H9 (cell line): ENCODE results near the gene DNAJB2. TPM values are rescaled to one million over a fixed set of nuclear protein-coding genes. Genes with fewer than 3 reads are reported as not detected.
A peak's percentile ranks its signal among the peaks of the same experiment; 100 is the strongest.

ENCODE experiments used
- DNase-seq: peaks from one replicate; pipeline ENCODE4 v3.0.0-alpha.2; 2017
- H2AFZ ChIP-seq: one replicate; pipeline ENCODE4 v1.6.1; 2013; ENCODE audit warnings: mild to moderate bottlenecking, low read length, control low read depth, moderate library complexity
- H2AK5ac ChIP-seq: 2 replicates; pipeline ENCODE4 v1.6.1; 2013; ENCODE audit warnings: low read length, control low read depth, mixed read lengths; ENCODE audit not compliant: insufficient read length
- H2BK120ac ChIP-seq: one replicate; pipeline ENCODE4 v1.6.1; 2013; ENCODE audit warnings: low read depth, mild to moderate bottlenecking, low read length, control low read depth, inconsistent platforms; ENCODE audit not compliant: poor library complexity, severe bottlenecking
- H2BK12ac ChIP-seq: 2 replicates; pipeline ENCODE4 v1.6.1; 2013; ENCODE audit warnings: low read length, control low read depth, mixed read lengths, low read depth; ENCODE audit not compliant: insufficient read length
- H2BK15ac ChIP-seq: 2 replicates; pipeline ENCODE4 v1.6.1; 2013; ENCODE audit warnings: low read depth, low read length, control low read depth
- H2BK20ac ChIP-seq: one replicate; pipeline ENCODE4 v1.6.1; 2013; ENCODE audit warnings: low read depth, mild to moderate bottlenecking, low read length, control low read depth, inconsistent platforms; ENCODE audit not compliant: poor library complexity, severe bottlenecking
- H2BK5ac ChIP-seq: 2 replicates; pipeline ENCODE4 v1.6.1; 2013; ENCODE audit warnings: low read length, control low read depth, mixed read lengths; ENCODE audit not compliant: insufficient read length
- H3K14ac ChIP-seq: 2 replicates; pipeline ENCODE4 v1.6.1; 2013; ENCODE audit warnings: low read length, control low read depth; ENCODE audit not compliant: insufficient read depth
- H3K18ac ChIP-seq: 2 replicates; pipeline ENCODE4 v1.6.1; 2013; ENCODE audit warnings: low read depth, mild to moderate bottlenecking, mixed read lengths, low read length, control low read depth; ENCODE audit not compliant: insufficient read length
- H3K23ac ChIP-seq: 2 replicates; pipeline ENCODE4 v1.6.1; 2013; ENCODE audit warnings: low read length, control low read depth, mixed read lengths, low read depth; ENCODE audit not compliant: insufficient read length
- H3K23me2 ChIP-seq: 2 replicates; pipeline ENCODE4 v1.6.1; 2013; ENCODE audit warnings: low read depth, mild to moderate bottlenecking, mixed read lengths, low read length, control low read depth; ENCODE audit not compliant: insufficient read length, poor library complexity, severe bottlenecking
- H3K27ac ChIP-seq: 2 replicates; pipeline ENCODE4 v1.5.1; 2013; ENCODE audit warnings: low read length, control low read depth, mixed read lengths, low read depth; ENCODE audit not compliant: insufficient read length
- H3K27me3 ChIP-seq: 2 replicates; pipeline ENCODE4 v1.6.1; 2013; ENCODE audit warnings: low read length, control low read depth, inconsistent platforms; ENCODE audit not compliant: insufficient read depth
- H3K4ac ChIP-seq: 2 replicates; pipeline ENCODE4 v1.6.1; 2013; ENCODE audit warnings: low read depth, mild to moderate bottlenecking, control low read depth, inconsistent platforms, low read length, moderate library complexity
- H3K4me1 ChIP-seq: 2 replicates; pipeline ENCODE4 v1.6.1; 2013; ENCODE audit warnings: low read length, control low read depth, inconsistent platforms; ENCODE audit not compliant: insufficient read depth
- H3K4me2 ChIP-seq: 2 replicates; pipeline ENCODE4 v1.6.1; 2013; ENCODE audit warnings: low read length, control low read depth, mixed read lengths; ENCODE audit not compliant: insufficient read length, insufficient read depth
- H3K56ac ChIP-seq: 2 replicates; pipeline ENCODE4 v1.6.1; 2013; ENCODE audit warnings: low read depth, mild to moderate bottlenecking, mixed read lengths, low read length, control low read depth; ENCODE audit not compliant: insufficient read length
- H3K79me1 ChIP-seq: 2 replicates; pipeline ENCODE4 v1.6.1; 2013; ENCODE audit warnings: low read depth, mild to moderate bottlenecking, moderate library complexity, low read length, control low read depth, inconsistent platforms; ENCODE audit not compliant: insufficient read depth, poor library complexity, severe bottlenecking
- H3K79me2 ChIP-seq: 2 replicates; pipeline ENCODE4 v1.6.1; 2013; ENCODE audit warnings: low read length, control low read depth, inconsistent platforms; ENCODE audit not compliant: insufficient read depth
- H3K9ac ChIP-seq: 2 replicates; pipeline ENCODE4 v1.6.1; 2013; ENCODE audit warnings: low read length, control low read depth, mixed read lengths; ENCODE audit not compliant: insufficient read length; ENCODE audit errors: extremely low read depth
- H3K9me3 ChIP-seq: one replicate; pipeline ENCODE4 v1.6.1; 2013; ENCODE audit warnings: low read depth, low read length, inconsistent platforms; ENCODE audit not compliant: control insufficient read depth
- H3T11ph ChIP-seq: one replicate; pipeline ENCODE4 v1.6.1; 2013; ENCODE audit warnings: mild to moderate bottlenecking, low read length, control low read depth, inconsistent platforms
- H4K20me1 ChIP-seq: one replicate; pipeline ENCODE4 v1.6.1; 2013; ENCODE audit not compliant: control insufficient read depth, insufficient read length, insufficient read depth
- H4K5ac ChIP-seq: 2 replicates; pipeline ENCODE4 v1.6.1; 2013; ENCODE audit warnings: low read depth, mild to moderate bottlenecking, mixed read lengths, low read length, control low read depth; ENCODE audit not compliant: insufficient read length
- H4K8ac ChIP-seq: replicated peaks from 2 replicates; pipeline ENCODE4 v1.6.1; 2013; ENCODE audit warnings: low read length, control low read depth, mixed read lengths, low read depth; ENCODE audit not compliant: insufficient read length
- H4K91ac ChIP-seq: 2 replicates; pipeline ENCODE4 v1.6.1; 2013; ENCODE audit warnings: low read depth, mild to moderate bottlenecking, moderate library complexity, mixed read lengths, low read length, control low read depth; ENCODE audit not compliant: insufficient read length
- H3K27ac Mint-ChIP-seq, 3 experiments: 2 replicates in 2 of 3; 3 replicates in 1 of 3; pipeline ENCODE4 v1.8.0; 2020 to 2021; ENCODE audit warnings: mixed read lengths in 3 of 3, mild to moderate bottlenecking in 1 of 3, moderate library complexity in 1 of 3
- H3K27me3 Mint-ChIP-seq: 2 replicates; pipeline ENCODE4 v1.8.0; 2021; ENCODE audit warnings: low read depth, mild to moderate bottlenecking, moderate library complexity, mixed read lengths
- H3K36me3 Mint-ChIP-seq, 3 experiments: 2 replicates in 2 of 3; 3 replicates in 1 of 3; pipeline ENCODE4 v1.8.0; 2020 to 2021; ENCODE audit warnings: low read depth in 3 of 3, mixed read lengths in 3 of 3; ENCODE audit not compliant: insufficient read depth in 1 of 3
- H3K4me1 Mint-ChIP-seq, 2 experiments: 2 replicates each; pipeline ENCODE4 v1.8.0; 2020; ENCODE audit warnings: mixed read lengths in 2 of 2
- H3K4me3 Mint-ChIP-seq, 2 experiments: 2 replicates in 1 of 2; 3 replicates in 1 of 2; pipeline ENCODE4 v1.8.0; 2020 to 2021; ENCODE audit warnings: mild to moderate bottlenecking in 2 of 2, mixed read lengths in 2 of 2, moderate library complexity in 1 of 2
- H3K9me3 Mint-ChIP-seq, 2 experiments: 2 replicates in 1 of 2; 3 replicates in 1 of 2; pipeline ENCODE4 v1.8.0; 2020; ENCODE audit warnings: mild to moderate bottlenecking in 2 of 2, mixed read lengths in 2 of 2, moderate library complexity in 1 of 2
- CTCF ChIP-seq: fragments of 200-600 bp; sonication (generic); conservative IDR thresholded peaks from 3 replicates; pipeline ENCODE4 v1.8.0; 2021; ENCODE audit warnings: antibody characterized with exemption, mild to moderate bottlenecking
- WGBS: extraction: QIAGEN DNeasy Blood & Tissue Kit; methylation state at CpG from one replicate; pipeline ENCODE4 v1.1.7; 2013; ENCODE audit warnings: missing lambda C conversion rate, low lambda C conversion rate, mixed read lengths; ENCODE audit not compliant: insufficient read length; ENCODE audit errors: extremely low coverage; 5-methylcytosine and 5-hydroxymethylcytosine counted together
- total RNA-seq: library from RNA; stranded (reverse); gene quantifications from 2 replicates; pipeline ENCODE4 v1.2.1, GENCODE V29; 2021

DNAJB2 gene
- total RNA-seq, 1 experiment from 2014 or later, result 34.1 TPM

- Histone ChIP-seq H3K18ac (peak overlapping the region; percentile 89), H4K5ac (peak overlapping the region; percentile 5), H4K8ac (no peak overlapping the region), H3K4ac (no peak overlapping the region), H2BK12ac (no peak overlapping the region), H3K9ac (peak overlapping the region; percentile 90), H2AFZ (no peak overlapping the region), H2BK15ac (no peak overlapping the region), H3K79me1 (no peaks in the 10 kb centered on the region), H3K9me3 (no peaks in the 10 kb centered on the region), H2AK5ac (no peak overlapping the region), H3K4me1 (peaks cover 2% of the 10 kb centered on the region; the same call in 1 of the 2 replicates), H3K23ac (no peak overlapping the region), H3K27me3 (no peaks in the 10 kb centered on the region), H2BK20ac (no peak overlapping the region), H2BK5ac (no peak overlapping the region), H3K56ac (no peak overlapping the region), H3K4me2 (peak overlapping the region; percentile 77), H3K79me2 (no peaks in the 10 kb centered on the region), H3K14ac (peak overlapping the region; percentile 89), H4K20me1 (no peaks in the 10 kb centered on the region), H3K23me2 (no peaks in the 10 kb centered on the region), H2BK120ac (no peak overlapping the region), H3K27ac (no peak overlapping the region), H4K91ac (no peak overlapping the region), H3T11ph (no peak overlapping the region)
- peaks cover 19 to 27% of the 10 kb centered on the region in 2 experiments for H3K4me1 Mint-ChIP-seq
- peak overlapping the region; percentile 95 to 98 (median 97) for H3K27ac Mint-ChIP-seq
- no peak for TF ChIP-seq CTCF
- no CpG with 5 or more reads among the region's 10 CpGs for WGBS
- peak overlapping the region; percentile 92 to 96 for H3K4me3 Mint-ChIP-seq
- DNase-seq, result no peak
- peaks cover 5 to 21% (median 20%) of the 10 kb centered on the region in 3 experiments; a peak in 6 of 7 replicates for H3K36me3 Mint-ChIP-seq
- no peaks in the 10 kb centered on the region for H3K9me3 Mint-ChIP-seq
- peaks cover 3% of the 10 kb centered on the region; the same call in 1 of the 2 replicates for H3K27me3 Mint-ChIP-seq
Observed at GRCh38 chr2:219245899-219246230, 33.3 kb upstream of the DNAJB2 start.
